Measurements from ENCODE around the gene RFX1. TPM values are rescaled to one million over a fixed set of nuclear protein-coding genes. Genes with fewer than 3 reads are reported as not detected.
A peak's percentile ranks its signal among the peaks of the same experiment; 100 is the strongest.

Gene RFX1
- total RNA-seq, 2 experiments from 2014 or later: 4.4 to 17.4 TPM

- Histone ChIP-seq H3K36me3 (ENCODE audit: insufficient read depth, low read length) (peaks cover 61% of the 10 kb centered on the region), H3K9me3 (ENCODE audit: low read length) (no peaks in the 10 kb centered on the region), H4K20me1 (ENCODE audit: insufficient read depth, low read length) (no peaks in the 10 kb centered on the region), H3K4me3 (ENCODE audit: low read depth, low read length, poor library complexity, severe bottlenecking) (no peak overlapping the region), H3K4me2 (ENCODE audit: low read length) (no peak overlapping the region), H2AFZ (ENCODE audit: low read length) (no peak overlapping the region), H3K27ac (ENCODE audit: low read depth, low read length, poor library complexity, severe bottlenecking) (no peak overlapping the region), H3K9me2 (ENCODE audit: insufficient read depth, low read length) (no peaks in the 10 kb centered on the region), H3K4me1 (ENCODE audit: insufficient read depth, low read length, poor library complexity, severe bottlenecking) (peaks cover 16% of the 10 kb centered on the region), H3K79me2 (ENCODE audit: insufficient read depth, low read depth, low read length) (peaks cover 16% of the 10 kb centered on the region)
- ChIA-PET CTCF (ENCODE audit: unreplicated experiment) (no interaction called here), POLR2A (no interaction called here)
- DNase-seq (ENCODE audit: low spot score): no peak
- no peak for TF ChIP-seq CTCF (conservative IDR thresholded peaks at IDR 0.05; ENCODE audit: low read length)
- no peak for TF ChIP-seq EZH2phosphoT487 (IDR thresholded peaks at IDR 0.05; ENCODE audit: borderline replicate concordance, low read depth, low read length)
- intact Hi-C loops (cut with micrococcal nuclease; ENCODE audit: unreplicated experiment): no loop called here
- BruUV-seq (replicated peaks): no TSS peak
These were observed 50.3 kb downstream of the RFX1 start for GRCh38 chr19:13955662-13956364.

- Histone ChIP-seq H2AFZ (ENCODE audit: low read length) (no peak overlapping the region), H3K9me3 (ENCODE audit: low read length) (no peaks in the 10 kb centered on the region), H3K36me3 (ENCODE audit: insufficient read depth, low read length) (peaks cover 45% of the 10 kb centered on the region), H3K9me2 (ENCODE audit: insufficient read depth, low read length) (no peaks in the 10 kb centered on the region), H3K4me2 (ENCODE audit: low read length) (peak overlapping the region; percentile 81), H3K27ac (ENCODE audit: low read depth, low read length, poor library complexity, severe bottlenecking) (no peak overlapping the region), H3K4me1 (ENCODE audit: insufficient read depth, low read length, poor library complexity, severe bottlenecking) (peaks cover 16% of the 10 kb centered on the region), H4K20me1 (ENCODE audit: insufficient read depth, low read length) (no peaks in the 10 kb centered on the region), H3K79me2 (ENCODE audit: insufficient read depth, low read depth, low read length) (peaks cover 16% of the 10 kb centered on the region), H3K4me3 (ENCODE audit: low read depth, low read length, poor library complexity, severe bottlenecking) (peak overlapping the region; percentile 85)
- no TSS peak for BruUV-seq (replicated peaks)
- ChIA-PET POLR2A (no interaction called here), CTCF (ENCODE audit: unreplicated experiment) (no interaction called here)
- TF ChIP-seq EZH2phosphoT487 (IDR thresholded peaks at IDR 0.05; ENCODE audit: borderline replicate concordance, low read depth, low read length): no peak
- no peak for TF ChIP-seq CTCF (conservative IDR thresholded peaks at IDR 0.05; ENCODE audit: low read length)
- no peak for DNase-seq (ENCODE audit: low spot score)
- intact Hi-C loops (cut with micrococcal nuclease; ENCODE audit: unreplicated experiment): loop anchor here (5.0 kb wide), 2 partner anchors 72 to 78 kb away; partner anchors contain the start of gene IL27RA
These were observed 51.9 kb downstream of the RFX1 start for GRCh38 chr19:13954185-13954584.

GRCh38 chr19:13952931-13953531, 53.1 kb downstream of the RFX1 start:
- ChIA-PET POLR2A (interaction anchor here (0.8 to 1.7 kb wide), 5 partner anchors 24 to 69 kb away, joined by 3 to 6 read pairs (median 4); partner anchors contain the start of gene RFX1), CTCF (ENCODE audit: unreplicated experiment) (interaction anchor here (0.7 kb wide), 1 partner anchor 106 kb away, joined by 3 read pairs; no protein-coding TSS in a partner anchor)
- peak; percentile 23 for DNase-seq (ENCODE audit: low spot score)
- Histone ChIP-seq H3K36me3 (ENCODE audit: insufficient read depth, low read length) (peaks cover 39% of the 10 kb centered on the region), H3K4me3 (ENCODE audit: low read depth, low read length, poor library complexity, severe bottlenecking) (peak overlapping the region; percentile 85), H2AFZ (ENCODE audit: low read length) (no peak overlapping the region), H3K9me3 (ENCODE audit: low read length) (no peaks in the 10 kb centered on the region), H3K9me2 (ENCODE audit: insufficient read depth, low read length) (no peaks in the 10 kb centered on the region), H3K27ac (ENCODE audit: low read depth, low read length, poor library complexity, severe bottlenecking) (peak overlapping the region; percentile 2), H3K4me2 (ENCODE audit: low read length) (peak overlapping the region; percentile 81), H4K20me1 (ENCODE audit: insufficient read depth, low read length) (no peaks in the 10 kb centered on the region), H3K4me1 (ENCODE audit: insufficient read depth, low read length, poor library complexity, severe bottlenecking) (peaks cover 16% of the 10 kb centered on the region), H3K79me2 (ENCODE audit: insufficient read depth, low read depth, low read length) (peaks cover 16% of the 10 kb centered on the region)
- BruUV-seq (replicated peaks): no TSS peak
- intact Hi-C loops (cut with micrococcal nuclease; ENCODE audit: unreplicated experiment): loop anchor here (1.0 to 5.0 kb wide), 4 partner anchors 32 to 79 kb away; partner anchors contain the start of genes IL27RA and RFX1
- TF ChIP-seq CTCF (conservative IDR thresholded peaks at IDR 0.05; ENCODE audit: low read length): no peak
- no peak for TF ChIP-seq EZH2phosphoT487 (IDR thresholded peaks at IDR 0.05; ENCODE audit: borderline replicate concordance, low read depth, low read length)

Data from OCI-LY7 (cell line).